Type B pancreatic cell (in vitro differentiated cells): ENCODE measurements around the gene NEK4. TPM values are rescaled to one million over a fixed set of nuclear protein-coding genes. Genes with fewer than 3 reads are reported as not detected.

Experiments
- DNase-seq: peaks from one replicate; pipeline ENCODE4 v3.0.0; 2021; ENCODE audit warnings: mixed read lengths; ENCODE audit not compliant: unreplicated experiment; ENCODE audit errors: extremely low spot score
- H3K27ac Mint-ChIP-seq: 2 replicates; pipeline ENCODE4 v1.8.0; 2021; ENCODE audit warnings: mild to moderate bottlenecking, mixed read lengths
- H3K27me3 Mint-ChIP-seq: 2 replicates; pipeline ENCODE4 v1.8.0; 2021; ENCODE audit warnings: mixed read lengths
- H3K36me3 Mint-ChIP-seq: 2 replicates; pipeline ENCODE4 v1.8.0; 2021; ENCODE audit warnings: mixed read lengths
- H3K4me1 Mint-ChIP-seq: one replicate; pipeline ENCODE4 v1.8.0; 2021; ENCODE audit warnings: mixed read lengths; ENCODE audit not compliant: unreplicated experiment
- H3K4me3 Mint-ChIP-seq: 2 replicates; pipeline ENCODE4 v1.8.0; 2021; ENCODE audit warnings: mild to moderate bottlenecking, mixed read lengths
- H3K9me3 Mint-ChIP-seq: 2 replicates; pipeline ENCODE4 v1.8.0; 2021; ENCODE audit warnings: mixed read lengths
- total RNA-seq: library from RNA; stranded (reverse); gene quantifications from 2 replicates; pipeline ENCODE4 v1.2.1, GENCODE V29; 2021; ENCODE audit warnings: low replicate concordance
- TF ChIP-seq, protein P1 (sequence below): fragments of 200-600 bp; sonication (generic); conservative IDR thresholded peaks from 2 replicates; pipeline ENCODE4 v1.5.0; 2021; ENCODE audit warnings: antibody characterized with exemption, mild to moderate bottlenecking

The NEK4 gene
- total RNA-seq, 1 donor from 2014 or later: 47.2 TPM

DNA sequence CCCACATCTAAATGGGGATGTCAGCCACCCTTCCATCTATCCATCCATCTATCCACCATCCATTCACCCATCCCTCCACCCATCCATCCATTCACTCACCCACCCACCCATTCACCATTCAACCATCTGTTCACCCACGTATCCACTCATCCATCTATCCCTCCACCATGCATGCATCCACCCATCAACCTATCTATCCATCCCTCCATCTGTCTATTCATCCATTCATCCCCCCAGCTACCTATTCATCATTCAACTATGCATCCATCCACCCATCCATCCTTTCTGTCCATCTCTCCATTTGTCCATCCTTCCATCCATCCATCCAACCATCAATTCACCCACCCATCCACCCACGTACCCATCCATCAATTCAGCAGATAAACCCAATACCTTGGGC lies 38.4 kb upstream of the NEK4 start:
- Mint-ChIP-seq H3K27me3 (no peaks in the 10 kb centered on the region), H3K4me1 (no peaks in the 10 kb centered on the region), H3K9me3 (no peaks in the 10 kb centered on the region), H3K36me3 (no peaks in the 10 kb centered on the region), H3K27ac (no peak overlapping the region), H3K4me3 (no peak overlapping the region)
- TF ChIP-seq, protein P1, sequence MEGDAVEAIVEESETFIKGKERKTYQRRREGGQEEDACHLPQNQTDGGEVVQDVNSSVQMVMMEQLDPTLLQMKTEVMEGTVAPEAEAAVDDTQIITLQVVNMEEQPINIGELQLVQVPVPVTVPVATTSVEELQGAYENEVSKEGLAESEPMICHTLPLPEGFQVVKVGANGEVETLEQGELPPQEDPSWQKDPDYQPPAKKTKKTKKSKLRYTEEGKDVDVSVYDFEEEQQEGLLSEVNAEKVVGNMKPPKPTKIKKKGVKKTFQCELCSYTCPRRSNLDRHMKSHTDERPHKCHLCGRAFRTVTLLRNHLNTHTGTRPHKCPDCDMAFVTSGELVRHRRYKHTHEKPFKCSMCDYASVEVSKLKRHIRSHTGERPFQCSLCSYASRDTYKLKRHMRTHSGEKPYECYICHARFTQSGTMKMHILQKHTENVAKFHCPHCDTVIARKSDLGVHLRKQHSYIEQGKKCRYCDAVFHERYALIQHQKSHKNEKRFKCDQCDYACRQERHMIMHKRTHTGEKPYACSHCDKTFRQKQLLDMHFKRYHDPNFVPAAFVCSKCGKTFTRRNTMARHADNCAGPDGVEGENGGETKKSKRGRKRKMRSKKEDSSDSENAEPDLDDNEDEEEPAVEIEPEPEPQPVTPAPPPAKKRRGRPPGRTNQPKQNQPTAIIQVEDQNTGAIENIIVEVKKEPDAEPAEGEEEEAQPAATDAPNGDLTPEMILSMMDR: no peak
- DNase-seq: no peak

DNA sequence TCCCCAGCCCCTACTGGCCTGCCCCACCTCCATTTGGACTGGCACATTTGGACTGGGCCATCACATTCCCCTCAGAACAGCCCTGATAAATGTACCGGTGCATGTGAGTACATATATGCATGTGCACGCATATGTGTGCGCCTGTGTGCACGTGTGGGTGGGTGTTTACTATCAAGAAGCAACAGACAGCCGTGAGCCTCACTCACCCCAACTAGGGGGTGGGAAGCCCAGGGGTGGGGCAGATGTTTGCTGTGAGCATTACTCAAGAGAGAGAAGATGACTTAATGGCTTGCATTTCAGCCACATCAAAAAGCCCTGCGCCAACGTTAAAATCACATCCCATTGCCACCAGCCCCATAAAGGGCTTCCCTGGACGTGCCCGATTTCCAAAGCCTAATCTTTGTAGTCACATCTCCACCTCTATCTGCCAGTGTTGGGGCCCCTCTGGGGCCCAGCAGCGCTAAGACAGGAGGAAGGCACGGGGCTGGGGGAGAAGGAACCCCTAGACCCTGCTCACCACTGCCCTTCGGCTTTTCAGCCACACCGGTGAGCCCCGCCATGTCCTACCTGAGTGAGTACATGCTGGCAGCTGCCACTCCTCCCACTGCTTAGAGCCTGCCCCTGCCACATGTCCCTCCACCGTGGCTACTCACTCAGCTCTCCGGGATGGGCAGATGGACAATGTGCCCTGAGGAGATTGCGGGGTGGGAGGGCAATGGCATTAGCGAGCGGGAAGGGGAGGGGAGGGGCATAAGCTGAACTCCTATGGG lies 34.7 kb upstream of the NEK4 start:
- TF ChIP-seq, protein P1: no peak
- DNase-seq: no peak
- Mint-ChIP-seq H3K9me3 (no peaks in the 10 kb centered on the region), H3K27me3 (no peaks in the 10 kb centered on the region), H3K4me1 (no peaks in the 10 kb centered on the region), H3K36me3 (no peaks in the 10 kb centered on the region), H3K4me3 (no peak overlapping the region), H3K27ac (no peak overlapping the region)

DNA sequence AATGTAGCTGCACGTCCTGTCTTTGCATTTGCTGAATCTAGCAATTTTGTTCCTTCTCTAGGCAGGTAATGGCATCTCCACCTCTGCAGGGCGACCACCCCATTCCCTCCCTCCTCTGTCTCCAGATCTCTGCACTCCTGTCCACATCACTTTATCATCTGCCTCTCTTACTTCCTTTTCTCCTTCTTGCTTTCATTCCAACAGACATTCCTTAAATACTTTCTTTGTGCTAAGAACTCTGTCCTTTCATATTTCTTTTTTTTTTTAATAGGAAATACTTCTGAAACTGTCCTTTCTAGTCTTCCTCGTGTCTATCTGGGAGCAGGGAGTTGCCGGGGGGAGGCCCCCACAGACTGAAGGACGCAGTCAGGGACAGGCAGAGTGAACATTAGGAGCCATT lies 31.1 kb upstream of the NEK4 start:
- Mint-ChIP-seq H3K4me3 (no peak overlapping the region), H3K4me1 (no peaks in the 10 kb centered on the region), H3K27me3 (no peaks in the 10 kb centered on the region), H3K36me3 (no peaks in the 10 kb centered on the region), H3K27ac (no peak overlapping the region), H3K9me3 (no peaks in the 10 kb centered on the region)
- TF ChIP-seq, protein P1: no peak
- no peak for DNase-seq

DNA sequence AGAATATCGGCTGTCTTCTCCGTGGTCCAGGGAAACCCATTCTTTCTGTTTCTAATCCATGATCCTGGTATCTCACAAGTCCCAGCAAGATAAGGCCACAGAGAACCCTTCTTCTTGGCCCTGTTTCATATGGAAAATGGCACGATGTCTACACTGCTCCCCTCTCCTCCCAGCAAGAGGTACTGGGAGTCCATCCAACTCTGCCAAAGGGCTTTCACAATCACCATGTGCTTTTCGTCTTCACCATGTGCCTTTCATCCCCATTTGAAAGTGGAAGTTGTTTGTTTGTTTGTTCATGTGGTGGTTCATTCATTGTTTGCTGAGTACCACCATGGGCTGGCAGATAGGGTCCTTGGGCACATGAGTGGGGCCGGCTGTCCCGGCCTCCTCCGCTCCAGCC lies 29.3 kb upstream of the NEK4 start:
- DNase-seq: no peak
- H3K27ac Mint-ChIP-seq: no peak overlapping the region
- H3K27me3 Mint-ChIP-seq: no peaks in the 10 kb centered on the region
- H3K36me3 Mint-ChIP-seq: no peaks in the 10 kb centered on the region
- H3K4me3 Mint-ChIP-seq: no peak overlapping the region
- no peaks in the 10 kb centered on the region for H3K4me1 Mint-ChIP-seq
- H3K9me3 Mint-ChIP-seq: no peaks in the 10 kb centered on the region
- TF ChIP-seq, protein P1: no peak

GRCh38 chr3:52798978-52799476 lies 28.3 kb upstream of the NEK4 start:
- Mint-ChIP-seq H3K4me1 (peaks cover 6% of the 10 kb centered on the region), H3K9me3 (no peaks in the 10 kb centered on the region), H3K4me3 (no peak overlapping the region), H3K36me3 (no peaks in the 10 kb centered on the region), H3K27ac (no peak overlapping the region), H3K27me3 (no peaks in the 10 kb centered on the region)
- DNase-seq: no peak
- TF ChIP-seq, protein P1: peak; percentile 70
